OCI-LY1 (cell line): ENCODE data around the gene COL16A1.

Source experiments
- H2AFZ ChIP-seq: fragments of 200-600 bp; sonication (generic), shearing (Covaris generic); 2 replicates; pipeline ENCODE4 v1.6.0; 2014; ENCODE audit warnings: antibody characterized with exemption, mild to moderate bottlenecking, low read length
- H3F3A ChIP-seq: fragments of 200-600 bp; sonication (generic), shearing (Covaris generic); 2 replicates; pipeline ENCODE4 v1.6.0; 2014; ENCODE audit warnings: mild to moderate bottlenecking, antibody characterized with exemption, low read length, moderate library complexity; ENCODE audit not compliant: insufficient read depth
- H3K27ac ChIP-seq: fragments of 200-600 bp; sonication (generic); 2 replicates; pipeline ENCODE4 v1.5.1; 2014; ENCODE audit warnings: low read length, mixed run types, mild to moderate bottlenecking, low read depth; ENCODE audit not compliant: poor library complexity, severe bottlenecking
- H3K27me3 ChIP-seq: fragments of 200-600 bp; sonication (generic); 2 replicates; pipeline ENCODE4 v1.6.0; 2014; ENCODE audit warnings: antibody characterized with exemption, mild to moderate bottlenecking, low read length, moderate library complexity; ENCODE audit not compliant: insufficient read depth
- H3K36me3 ChIP-seq: fragments of 200-600 bp; sonication (generic); 2 replicates; pipeline ENCODE4 v1.6.1; 2014; ENCODE audit warnings: mild to moderate bottlenecking, antibody characterized with exemption, low read length, moderate library complexity, mixed read lengths; ENCODE audit not compliant: insufficient read depth
- H3K4me1 ChIP-seq: fragments of 200-600 bp; sonication (generic); 2 replicates; pipeline ENCODE4 v1.5.1; 2014; ENCODE audit warnings: mild to moderate bottlenecking, low read length, moderate library complexity; ENCODE audit not compliant: insufficient read depth, severe bottlenecking
- H3K4me2 ChIP-seq: fragments of 200-600 bp; sonication (generic), shearing (Covaris generic); 2 replicates; pipeline ENCODE4 v1.6.1; 2014; ENCODE audit warnings: low read length
- H3K4me3 ChIP-seq: fragments of 200-600 bp; sonication (generic); 2 replicates; pipeline ENCODE4 v1.5.1; 2014; ENCODE audit warnings: low read length, low read depth, mild to moderate bottlenecking, mixed read lengths; ENCODE audit not compliant: poor library complexity, severe bottlenecking
- H3K79me2 ChIP-seq: fragments of 200-600 bp; shearing (Covaris generic); 2 replicates; pipeline ENCODE4 v1.6.1; 2016; ENCODE audit warnings: mixed run types, low read length, mixed read lengths; ENCODE audit not compliant: insufficient read depth
- H3K9ac ChIP-seq: fragments of 200-600 bp; sonication (generic), shearing (Covaris generic); 2 replicates; pipeline ENCODE4 v1.6.1; 2014; ENCODE audit warnings: mild to moderate bottlenecking, low read length, mixed read lengths
- H3K9me2 ChIP-seq: fragments of 200-600 bp; sonication (generic), shearing (Covaris generic); 2 replicates; pipeline ENCODE4 v1.6.1; 2014; ENCODE audit warnings: low read depth, mild to moderate bottlenecking, low read length, mixed read lengths
- H3K9me3 ChIP-seq: fragments of 200-600 bp; shearing (Covaris generic); 2 replicates; pipeline ENCODE4 v1.6.1; 2014; ENCODE audit warnings: low read length, mixed read lengths
- H4K20me1 ChIP-seq: fragments of 200-600 bp; sonication (generic), shearing (Covaris generic); 2 replicates; pipeline ENCODE4 v1.6.0; 2016; ENCODE audit warnings: mild to moderate bottlenecking, low read length; ENCODE audit not compliant: insufficient read depth
- EZH2 ChIP-seq: fragments of 200-600 bp; sonication (generic), shearing (Covaris generic); IDR thresholded peaks from 2 replicates; pipeline ENCODE4 v1.8.0; 2017; ENCODE audit warnings: borderline replicate concordance, mixed run types, mild to moderate bottlenecking, antibody characterized with exemption, low read length, moderate library complexity, mixed read lengths
- TF ChIP-seq, protein P1 (sequence below): fragments of 200-600 bp; sonication (generic), shearing (Covaris generic); IDR thresholded peaks from 2 replicates; pipeline ENCODE4 v1.5.1; 2017; ENCODE audit warnings: mild to moderate bottlenecking, antibody characterized with exemption, low read length, moderate library complexity, mixed read lengths

COL16A1 gene

DNA sequence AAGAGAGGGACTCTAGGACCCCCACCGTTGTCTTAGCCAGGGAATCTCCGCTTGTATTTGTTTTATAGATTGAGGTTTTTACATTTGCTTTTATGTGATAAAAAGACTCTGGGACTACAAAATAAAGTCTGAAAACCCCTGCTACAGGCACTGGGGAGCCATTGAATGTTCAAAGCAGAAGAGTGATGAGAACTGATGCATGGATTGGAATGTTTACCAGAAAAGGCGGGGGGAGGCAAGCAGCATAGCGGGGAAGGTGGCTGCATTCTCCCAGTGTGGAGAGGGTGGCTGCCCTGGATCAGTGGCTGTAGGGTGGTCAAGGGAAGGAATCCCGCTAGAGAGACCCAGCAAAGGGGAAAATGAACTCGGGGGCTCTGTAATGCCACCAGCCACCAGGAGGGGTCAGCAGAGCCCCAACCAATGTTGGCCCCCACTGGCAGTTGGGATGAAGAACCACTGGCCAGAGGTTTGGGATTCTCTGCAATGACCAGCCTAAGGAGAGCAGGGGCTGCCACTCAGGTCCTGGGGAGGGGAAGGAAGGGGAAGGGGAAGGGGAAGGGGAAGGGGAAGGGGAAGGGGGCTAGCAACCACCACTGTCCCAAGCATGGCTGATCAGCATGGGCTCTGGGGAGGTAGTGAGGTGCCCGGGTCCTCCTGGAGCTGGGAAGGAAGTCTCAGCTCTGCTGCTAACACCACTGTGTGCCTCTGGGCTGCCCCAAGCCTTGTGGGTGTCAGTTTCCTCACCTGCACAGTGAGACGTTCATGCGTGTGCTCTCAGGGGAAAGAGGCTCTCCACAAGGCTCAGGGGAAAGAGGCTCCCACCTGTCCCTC, 40.0 kb downstream of the COL16A1 start:
- H3K4me1 ChIP-seq: no peaks in the 10 kb centered on the region
- H3K36me3 ChIP-seq: no peaks in the 10 kb centered on the region
- no peaks in the 10 kb centered on the region for H3K9me2 ChIP-seq
- no peak overlapping the region for H2AFZ ChIP-seq
- TF ChIP-seq EZH2: no peak
- TF ChIP-seq, protein P1, sequence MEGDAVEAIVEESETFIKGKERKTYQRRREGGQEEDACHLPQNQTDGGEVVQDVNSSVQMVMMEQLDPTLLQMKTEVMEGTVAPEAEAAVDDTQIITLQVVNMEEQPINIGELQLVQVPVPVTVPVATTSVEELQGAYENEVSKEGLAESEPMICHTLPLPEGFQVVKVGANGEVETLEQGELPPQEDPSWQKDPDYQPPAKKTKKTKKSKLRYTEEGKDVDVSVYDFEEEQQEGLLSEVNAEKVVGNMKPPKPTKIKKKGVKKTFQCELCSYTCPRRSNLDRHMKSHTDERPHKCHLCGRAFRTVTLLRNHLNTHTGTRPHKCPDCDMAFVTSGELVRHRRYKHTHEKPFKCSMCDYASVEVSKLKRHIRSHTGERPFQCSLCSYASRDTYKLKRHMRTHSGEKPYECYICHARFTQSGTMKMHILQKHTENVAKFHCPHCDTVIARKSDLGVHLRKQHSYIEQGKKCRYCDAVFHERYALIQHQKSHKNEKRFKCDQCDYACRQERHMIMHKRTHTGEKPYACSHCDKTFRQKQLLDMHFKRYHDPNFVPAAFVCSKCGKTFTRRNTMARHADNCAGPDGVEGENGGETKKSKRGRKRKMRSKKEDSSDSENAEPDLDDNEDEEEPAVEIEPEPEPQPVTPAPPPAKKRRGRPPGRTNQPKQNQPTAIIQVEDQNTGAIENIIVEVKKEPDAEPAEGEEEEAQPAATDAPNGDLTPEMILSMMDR: peak; percentile 91
- no peaks in the 10 kb centered on the region for H3K79me2 ChIP-seq
- no peaks in the 10 kb centered on the region for H3F3A ChIP-seq
- H3K4me2 ChIP-seq: no peak overlapping the region
- H3K27ac ChIP-seq: no peak overlapping the region
- H3K4me3 ChIP-seq: no peak overlapping the region
- no peak overlapping the region for H3K9ac ChIP-seq
- H3K27me3 ChIP-seq: 0 out of 2 replicates have a peak, but pooled peaks cover 9% of the 10 kb centered on the region
- H4K20me1 ChIP-seq: no peaks in the 10 kb centered on the region
- H3K9me3 ChIP-seq: no peaks in the 10 kb centered on the region

DNA sequence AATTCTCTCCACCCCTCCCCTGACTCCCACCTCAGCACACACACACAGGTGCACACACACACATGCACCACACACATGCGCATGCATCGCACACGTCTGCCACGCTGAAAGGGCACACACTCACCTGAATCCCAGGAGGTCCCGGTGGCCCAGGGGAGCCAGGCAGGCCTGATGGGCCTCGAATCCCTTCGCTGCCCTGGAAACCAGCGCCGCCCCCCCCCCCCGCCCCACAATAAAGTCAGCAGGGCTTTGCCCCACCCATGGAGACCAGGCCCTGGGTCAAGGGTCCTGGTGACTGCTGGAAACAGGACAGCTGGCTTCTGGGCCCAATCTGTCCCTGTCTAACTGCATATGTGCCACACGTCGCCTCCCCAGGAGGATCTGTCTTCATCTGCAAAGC, 41.4 kb downstream of the COL16A1 start:
- H3K4me1 ChIP-seq: no peaks in the 10 kb centered on the region
- H3K36me3 ChIP-seq: no peaks in the 10 kb centered on the region
- H3K9me3 ChIP-seq: no peaks in the 10 kb centered on the region
- no peak overlapping the region for H3K27ac ChIP-seq
- TF ChIP-seq, protein P1: no peak
- TF ChIP-seq EZH2: no peak
- H3K9me2 ChIP-seq: no peaks in the 10 kb centered on the region
- no peaks in the 10 kb centered on the region for H4K20me1 ChIP-seq
- no peak overlapping the region for H3K4me2 ChIP-seq
- 0 out of 2 replicates have a peak, but pooled peaks cover 9% of the 10 kb centered on the region for H3K27me3 ChIP-seq
- no peaks in the 10 kb centered on the region for H3F3A ChIP-seq
- H3K9ac ChIP-seq: no peak overlapping the region
- no peak overlapping the region for H3K4me3 ChIP-seq
- no peaks in the 10 kb centered on the region for H3K79me2 ChIP-seq
- H2AFZ ChIP-seq: no peak overlapping the region

DNA sequence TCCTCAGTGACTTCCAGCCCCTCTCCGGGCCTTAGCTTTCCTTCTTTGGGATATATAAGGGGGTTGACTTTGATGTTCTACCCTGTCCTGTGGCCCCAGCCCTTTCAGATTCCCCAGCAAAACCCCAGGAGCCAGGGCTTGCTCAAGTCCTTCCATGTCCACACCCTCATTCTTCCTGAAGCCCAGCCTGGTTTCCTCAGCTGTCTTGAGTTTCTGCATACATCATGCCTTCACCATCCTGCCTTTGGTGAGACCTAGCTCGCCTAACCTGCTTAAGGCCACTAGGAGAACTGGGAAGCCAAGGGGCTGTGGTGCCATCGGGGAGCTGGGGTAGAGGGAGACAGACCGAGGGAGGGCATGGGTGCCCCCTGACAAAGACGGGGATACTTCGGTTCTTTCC, 42.0 kb downstream of the COL16A1 start:
- Histone ChIP-seq H3K9ac (no peak overlapping the region), H3K4me2 (no peak overlapping the region), H3K4me3 (no peak overlapping the region), H4K20me1 (no peaks in the 10 kb centered on the region), H3K4me1 (no peaks in the 10 kb centered on the region), H3K9me3 (no peaks in the 10 kb centered on the region), H2AFZ (no peak overlapping the region), H3K27ac (no peak overlapping the region), H3K36me3 (no peaks in the 10 kb centered on the region), H3K79me2 (no peaks in the 10 kb centered on the region), H3F3A (no peaks in the 10 kb centered on the region), H3K9me2 (no peaks in the 10 kb centered on the region), H3K27me3 (0 out of 2 replicates have a peak, but pooled peaks cover 9% of the 10 kb centered on the region)
- TF ChIP-seq, protein P1: no peak
- TF ChIP-seq EZH2: no peak
